ENCODE measurements around the gene LHX6. TPM values are rescaled to one million over a fixed set of nuclear protein-coding genes. Genes with fewer than 3 reads are reported as not detected.

Gene LHX6
- total RNA-seq, 1 donor from 2014 or later = 0.07 TPM

DNA sequence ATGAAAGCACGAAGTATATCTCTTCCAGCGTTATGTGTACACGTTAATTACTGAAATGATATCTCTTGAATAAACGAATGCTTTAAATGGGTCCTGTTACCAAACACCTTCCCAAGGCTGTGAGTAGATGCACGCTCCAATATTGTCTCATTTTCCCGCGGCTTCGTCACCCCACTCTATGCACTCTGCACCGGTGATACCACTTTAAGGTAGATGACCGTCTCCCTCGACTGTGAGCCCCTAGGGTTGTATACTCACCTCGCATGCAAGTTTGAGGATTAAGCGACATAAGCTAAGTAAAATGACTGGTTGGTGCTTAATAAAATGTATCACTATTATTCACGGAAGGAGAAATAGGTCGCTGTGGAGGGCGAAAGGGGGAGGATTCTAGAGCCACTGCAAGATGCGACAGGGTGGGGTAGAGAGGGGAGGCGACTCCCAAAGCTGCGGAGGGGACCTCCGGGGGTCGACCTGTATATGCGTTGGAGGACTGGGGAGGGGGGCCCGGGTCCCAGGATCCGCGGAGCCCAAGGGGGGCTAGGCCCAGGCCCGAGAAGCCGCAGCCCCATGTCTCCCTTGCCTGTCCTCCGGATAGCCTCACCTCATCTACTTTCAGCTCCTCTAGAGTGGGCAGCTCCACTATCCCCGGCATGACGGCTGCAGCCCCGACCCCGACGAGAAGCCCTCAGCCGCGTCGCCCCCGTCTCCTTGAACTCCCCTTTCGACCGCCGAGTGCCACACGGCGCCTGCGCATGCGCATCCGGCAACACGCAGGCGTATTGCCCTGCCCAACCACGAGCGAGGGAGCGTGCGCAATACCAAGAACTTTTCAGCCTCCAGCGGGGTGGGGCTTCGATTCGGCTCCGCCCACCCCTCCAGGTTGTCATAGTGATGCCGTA, 69.5 kb downstream of the LHX6 start, which contains the start of the genes MORN5 and NDUFA8:
Gene MORN5 (plus strand): TSS at position 883 of the 899 bp plus-strand sequence. CDS start 65 bp downstream, outside the sequence.
Gene NDUFA8 (minus strand): TSS at position 754 of the 899 bp plus-strand sequence. CDS start 102 bp downstream, at position 652.
- no peaks in the 10 kb centered on the region for H3K36me3 Mint-ChIP-seq (ENCODE audit: low read depth)
- H3K4me1 Mint-ChIP-seq = peaks cover 24% of the 10 kb centered on the region
- H3K4me3 Mint-ChIP-seq = peak within 1 kb of the TSS; percentile 100
- peak; percentile 96 for DNase-seq (ENCODE audit: low read depth, low spot score)
- TF ChIP-seq, protein P1, sequence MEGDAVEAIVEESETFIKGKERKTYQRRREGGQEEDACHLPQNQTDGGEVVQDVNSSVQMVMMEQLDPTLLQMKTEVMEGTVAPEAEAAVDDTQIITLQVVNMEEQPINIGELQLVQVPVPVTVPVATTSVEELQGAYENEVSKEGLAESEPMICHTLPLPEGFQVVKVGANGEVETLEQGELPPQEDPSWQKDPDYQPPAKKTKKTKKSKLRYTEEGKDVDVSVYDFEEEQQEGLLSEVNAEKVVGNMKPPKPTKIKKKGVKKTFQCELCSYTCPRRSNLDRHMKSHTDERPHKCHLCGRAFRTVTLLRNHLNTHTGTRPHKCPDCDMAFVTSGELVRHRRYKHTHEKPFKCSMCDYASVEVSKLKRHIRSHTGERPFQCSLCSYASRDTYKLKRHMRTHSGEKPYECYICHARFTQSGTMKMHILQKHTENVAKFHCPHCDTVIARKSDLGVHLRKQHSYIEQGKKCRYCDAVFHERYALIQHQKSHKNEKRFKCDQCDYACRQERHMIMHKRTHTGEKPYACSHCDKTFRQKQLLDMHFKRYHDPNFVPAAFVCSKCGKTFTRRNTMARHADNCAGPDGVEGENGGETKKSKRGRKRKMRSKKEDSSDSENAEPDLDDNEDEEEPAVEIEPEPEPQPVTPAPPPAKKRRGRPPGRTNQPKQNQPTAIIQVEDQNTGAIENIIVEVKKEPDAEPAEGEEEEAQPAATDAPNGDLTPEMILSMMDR (conservative IDR thresholded peaks at IDR 0.05) = no peak
- peak within 1 kb of the TSS; percentile 95 for H3K27ac Mint-ChIP-seq (ENCODE audit: unreplicated experiment)
- H3K27me3 Mint-ChIP-seq (ENCODE audit: low read depth) = peaks cover 36% of the 10 kb centered on the region
- H3K9me3 Mint-ChIP-seq = peaks cover 5% of the 10 kb centered on the region

DNA sequence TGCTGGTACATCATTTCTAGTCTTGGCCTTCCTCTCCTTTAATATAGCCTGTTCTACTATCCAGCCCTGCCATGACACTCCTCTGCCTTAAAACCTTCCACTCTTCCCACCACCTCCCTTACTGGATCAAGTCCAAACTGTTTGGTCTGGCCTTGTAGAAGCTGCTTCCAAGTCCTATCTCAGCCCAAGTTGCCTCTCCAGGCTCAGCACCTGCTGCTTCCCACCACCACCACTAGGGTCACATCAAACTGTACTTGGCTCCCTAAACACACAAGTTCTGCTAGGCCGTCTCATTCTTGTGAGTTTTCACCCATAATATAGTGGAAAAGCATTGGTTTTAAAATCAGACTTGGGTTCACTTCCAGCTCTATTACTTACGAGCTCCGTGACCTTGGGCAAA, 70.6 kb downstream of the LHX6 start:
- H3K27me3 Mint-ChIP-seq (ENCODE audit: low read depth) = peaks cover 26% of the 10 kb centered on the region
- peak overlapping the region; percentile 66 for H3K4me3 Mint-ChIP-seq
- peaks cover 5% of the 10 kb centered on the region for H3K9me3 Mint-ChIP-seq
- H3K36me3 Mint-ChIP-seq (ENCODE audit: low read depth) = no peaks in the 10 kb centered on the region
- H3K27ac Mint-ChIP-seq (ENCODE audit: unreplicated experiment) = no peak overlapping the region
- TF ChIP-seq, protein P1 (conservative IDR thresholded peaks at IDR 0.05) = peak; percentile 65
- peaks cover 24% of the 10 kb centered on the region for H3K4me1 Mint-ChIP-seq
- DNase-seq (ENCODE audit: low read depth, low spot score) = peak; percentile 16

DNA sequence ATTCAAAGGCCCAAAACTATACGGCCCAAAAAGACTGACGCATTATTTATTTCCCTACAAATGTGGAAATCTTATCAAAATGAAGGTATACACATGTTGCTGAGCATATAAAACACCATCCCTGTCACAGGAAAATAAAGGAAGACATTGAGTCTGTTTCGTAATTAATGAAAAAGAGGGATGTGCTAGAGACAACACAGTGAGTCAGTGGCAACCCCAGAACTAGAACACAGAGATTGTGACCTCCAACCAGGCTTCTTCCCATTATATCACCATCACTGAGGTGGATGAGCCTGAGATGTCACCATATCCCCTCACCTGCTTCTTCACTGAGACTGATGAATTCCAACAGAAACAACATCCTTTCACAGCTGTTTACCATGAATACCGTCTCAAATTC, 73.0 kb downstream of the LHX6 start:
- Mint-ChIP-seq H3K4me1 (peaks cover 24% of the 10 kb centered on the region), H3K27ac (ENCODE audit: unreplicated experiment) (no peak overlapping the region), H3K9me3 (no peaks in the 10 kb centered on the region), H3K4me3 (no peak overlapping the region), H3K27me3 (ENCODE audit: low read depth) (peaks cover 9% of the 10 kb centered on the region), H3K36me3 (ENCODE audit: low read depth) (peaks cover 3% of the 10 kb centered on the region)
- DNase-seq (ENCODE audit: low read depth, low spot score) = no peak
- TF ChIP-seq, protein P1 (conservative IDR thresholded peaks at IDR 0.05) = no peak

Other genes with a start within 250 kb of the LHX6 start
- gene TTLL11, start 135.6 kb downstream of the LHX6 start, total RNA-seq = 8.6 and 9.1 TPM in 2 replicates
- 51.4 and 53.8 TPM in 2 replicates for gene NDUFA8, start 69.2 kb downstream of the LHX6 start, total RNA-seq
- not detected in 2 replicates for gene MORN5, start 69.0 kb downstream of the LHX6 start, total RNA-seq
- 17.9 and 20.7 TPM in 2 replicates for gene RBM18, start 35.9 kb upstream of the LHX6 start, total RNA-seq
- gene MRRF, start 35.9 kb upstream of the LHX6 start, total RNA-seq = 40.1 and 42.4 TPM in 2 replicates
- gene PTGS1, start 142.1 kb upstream of the LHX6 start, total RNA-seq = 0.16 and 0.37 TPM in 2 replicates
- not detected in 2 replicates for gene OR1J1, start 249.0 kb upstream of the LHX6 start, total RNA-seq

Measured in neural crest cell (in vitro differentiated cells).